Vagina (tissue), 2 donors: Measurements from ENCODE around the gene F2.

Experiments
- POLR2A ChIP-seq, 2 donors: fragments of 450-650 bp; IDR thresholded peaks; one replicate each; pipeline ENCODE4 v1.6.1; 2017; ENCODE audit warnings: antibody characterized with exemption in 2 of 2, mild to moderate bottlenecking in 2 of 2, moderate library complexity in 2 of 2
- POLR2AphosphoS5 ChIP-seq, 2 donors: sonication (generic); formaldehyde crosslinking; IDR thresholded peaks; one replicate each; pipeline ENCODE4 v1.9.0; 2017; ENCODE audit warnings: antibody characterized with exemption in 2 of 2, mild to moderate bottlenecking in 2 of 2, low read depth in 1 of 2; ENCODE audit not compliant: insufficient read depth in 1 of 2

DNA sequence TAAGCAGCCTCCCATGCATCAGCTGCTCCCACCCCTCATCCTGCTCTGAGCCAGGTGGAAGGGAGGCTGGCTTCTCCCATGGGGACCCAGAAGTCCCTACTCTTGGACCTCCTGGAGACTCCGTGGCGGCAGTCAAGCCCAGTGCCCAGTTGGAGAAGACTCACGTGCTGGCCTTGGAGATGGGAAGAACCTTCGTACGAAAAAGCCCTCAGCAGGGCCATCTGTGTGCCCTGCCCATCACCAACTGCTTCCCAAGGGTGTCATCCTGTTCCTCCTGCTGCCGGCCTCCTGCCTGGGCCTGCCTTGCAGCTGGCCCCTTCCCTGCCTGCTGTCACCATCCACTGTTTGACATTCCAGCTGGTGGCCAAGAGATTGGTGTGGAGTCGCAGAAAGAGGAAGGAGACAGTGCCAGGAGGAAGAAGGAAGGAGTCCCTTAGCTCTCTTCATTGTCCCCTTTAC is 46.6 kb upstream of the F2 start:
- TF ChIP-seq POLR2A (IDR thresholded peaks at IDR 0.05) (no peak), POLR2AphosphoS5 (IDR thresholded peaks at IDR 0.05; ENCODE audit: insufficient read depth in 1 of 2, low read depth in 1 of 2) (no peak)
